HG02571 (cell line): ENCODE data around the gene JOSD2.

ENCODE experiments used
- ATAC-seq: cut with Tn5 transposase; IDR thresholded peaks from one replicate; pipeline ENCODE4 v1.9.1; 2021; ENCODE audit warnings: mild to moderate bottlenecking, moderate library complexity; ENCODE audit not compliant: unreplicated experiment

Gene JOSD2

GRCh38 chr19:50511069-50511822 lies at the start of gene JOSD2:
JOSD2 (minus strand) TSS chr19:50511191; CDS start chr19:50510431, 760 bp downstream.
- ATAC-seq = peak; percentile 82

- no peak for ATAC-seq
These were observed 48.6 kb upstream of the JOSD2 start for GRCh38 chr19:50559636-50560035.

- ATAC-seq = no peak
These were observed 47.5 kb upstream of the JOSD2 start for GRCh38 chr19:50558449-50558848.

- ATAC-seq = no peak
These were observed 47.0 kb upstream of the JOSD2 start for GRCh38 chr19:50558039-50558438.

GRCh38 chr19:50557009-50557613 lies 46.1 kb upstream of the JOSD2 start:
- ATAC-seq = no peak

- no peak for ATAC-seq
These were observed 45.5 kb upstream of the JOSD2 start for GRCh38 chr19:50556282-50557008.

GRCh38 chr19:50555450-50556281 lies 44.7 kb upstream of the JOSD2 start:
- ATAC-seq = no peak

GRCh38 chr19:50555033-50555432 lies 44.0 kb upstream of the JOSD2 start:
- ATAC-seq = no peak

GRCh38 chr19:50554212-50554611 lies 43.2 kb upstream of the JOSD2 start:
- no peak for ATAC-seq

- no peak for ATAC-seq
These were observed 42.2 kb upstream of the JOSD2 start for GRCh38 chr19:50553134-50553703.

- ATAC-seq = no peak
These were observed 41.5 kb upstream of the JOSD2 start for GRCh38 chr19:50552540-50552939.

GRCh38 chr19:50551715-50552187 lies 40.8 kb upstream of the JOSD2 start:
- no peak for ATAC-seq

GRCh38 chr19:50551034-50551714 lies 40.2 kb upstream of the JOSD2 start:
- no peak for ATAC-seq

GRCh38 chr19:50550594-50550966 lies 39.6 kb upstream of the JOSD2 start:
- ATAC-seq = no peak

- no peak for ATAC-seq
These were observed 39.1 kb upstream of the JOSD2 start for GRCh38 chr19:50549927-50550593.

GRCh38 chr19:50549059-50549926 lies 38.3 kb upstream of the JOSD2 start:
- ATAC-seq = no peak

GRCh38 chr19:50548191-50549058 lies 37.4 kb upstream of the JOSD2 start:
- ATAC-seq = no peak
